Neutrophil (primary cell): ENCODE data around the gene CDCA4.
A peak's percentile ranks its signal among the peaks of the same experiment; 100 is the strongest.

ENCODE experiments used
- H3K27ac ChIP-seq: fragments of 200-600 bp; sonication (generic); 2 replicates; pipeline ENCODE4 v1.5.1; 2016; ENCODE audit warnings: mild to moderate bottlenecking, moderate library complexity
- H3K27me3 ChIP-seq: fragments of 200-600 bp; sonication (generic); 2 replicates; pipeline ENCODE4 v1.6.0; 2016; ENCODE audit warnings: mild to moderate bottlenecking
- H3K36me3 ChIP-seq: fragments of 200-600 bp; sonication (generic); 2 replicates; pipeline ENCODE4 v1.5.1; 2017
- H3K4me1 ChIP-seq, 2 experiments: fragments of 200-600 bp in 1 of 2; sonication (generic) in 1 of 2; 1 replicate in 1 of 2; 2 replicates in 1 of 2; pipeline versions ENCODE4 v1.5.1 to v1.6.1; 2013 to 2016; ENCODE audit warnings: low read depth in 1 of 2, low read length in 1 of 2, mild to moderate bottlenecking in 1 of 2, moderate library complexity in 1 of 2; ENCODE audit not compliant: control insufficient read depth in 1 of 2, insufficient read depth in 1 of 2
- H3K4me3 ChIP-seq, 2 experiments: fragments of 200-600 bp in 1 of 2; sonication (generic) in 1 of 2; 1 replicate in 1 of 2; 2 replicates in 1 of 2; pipeline ENCODE4 v1.5.1; 2013 to 2016; ENCODE audit warnings: low read depth in 1 of 2, low read length in 1 of 2, mild to moderate bottlenecking in 1 of 2, moderate library complexity in 1 of 2
- H3K9me3 ChIP-seq: fragments of 200-600 bp; sonication (generic); 2 replicates; pipeline ENCODE4 v1.5.1; 2016
- CTCF ChIP-seq: fragments of 200-600 bp; sonication (generic); IDR thresholded peaks from 2 replicates; pipeline ENCODE4 v1.5.1; 2016; ENCODE audit warnings: antibody characterized with exemption

CDCA4 gene

GRCh38 chr14:104976198-104977007 is 44.5 kb downstream of the CDCA4 start:
- no peak overlapping the region for H3K27ac ChIP-seq
- peaks cover 7 to 11% of the 10 kb centered on the region in 2 experiments for H3K4me1 ChIP-seq
- no peak overlapping the region for H3K4me3 ChIP-seq
- H3K9me3 ChIP-seq: no peaks in the 10 kb centered on the region
- H3K27me3 ChIP-seq: peaks cover 65% of the 10 kb centered on the region
- peak; percentile 91 for TF ChIP-seq CTCF
- no peaks in the 10 kb centered on the region for H3K36me3 ChIP-seq

- no peaks in the 10 kb centered on the region for H3K9me3 ChIP-seq
- no peak for TF ChIP-seq CTCF
- peaks cover 58% of the 10 kb centered on the region for H3K27me3 ChIP-seq
- H3K27ac ChIP-seq: no peak overlapping the region
- no peaks in the 10 kb centered on the region for H3K36me3 ChIP-seq
- no peak overlapping the region for H3K4me3 ChIP-seq
- peaks cover 7 to 11% of the 10 kb centered on the region in 2 experiments for H3K4me1 ChIP-seq
Measured at GRCh38 chr14:104975481-104976197, 45.2 kb downstream of the CDCA4 start.

- Histone ChIP-seq H3K9me3 (no peaks in the 10 kb centered on the region), H3K4me1 (peaks cover 7 to 11% of the 10 kb centered on the region in 2 experiments), H3K4me3 (no peak overlapping the region), H3K27me3 (peaks cover 50% of the 10 kb centered on the region), H3K36me3 (no peaks in the 10 kb centered on the region), H3K27ac (no peak overlapping the region)
- TF ChIP-seq CTCF: no peak
Measured at GRCh38 chr14:104974665-104975390, 46.1 kb downstream of the CDCA4 start.

GRCh38 chr14:104974146-104974541 is 46.7 kb downstream of the CDCA4 start:
- Histone ChIP-seq H3K27ac (no peak overlapping the region), H3K36me3 (no peaks in the 10 kb centered on the region), H3K9me3 (no peaks in the 10 kb centered on the region), H3K4me1 (peaks cover 7 to 11% of the 10 kb centered on the region in 2 experiments), H3K4me3 (no peak overlapping the region), H3K27me3 (peaks cover 50% of the 10 kb centered on the region)
- no peak for TF ChIP-seq CTCF

- H3K4me1 ChIP-seq: peaks cover 7 to 11% of the 10 kb centered on the region in 2 experiments
- H3K27me3 ChIP-seq: peaks cover 50% of the 10 kb centered on the region
- no peaks in the 10 kb centered on the region for H3K9me3 ChIP-seq
- no peak for TF ChIP-seq CTCF
- H3K36me3 ChIP-seq: no peaks in the 10 kb centered on the region
- H3K27ac ChIP-seq: no peak overlapping the region
- no peak overlapping the region for H3K4me3 ChIP-seq
Measured at GRCh38 chr14:104973385-104974145, 47.3 kb downstream of the CDCA4 start.
